ENCODE results near the gene SULT1E1. TPM values are rescaled to one million over a fixed set of nuclear protein-coding genes. Genes with fewer than 3 reads are reported as not detected.

Gene SULT1E1
- total RNA-seq, 4 donors from 2014 or later, result 0.40 to 0.95 TPM; not detected in 2

- Histone ChIP-seq H3K4me1 (peaks cover 0 to 4% (median 2%) of the 10 kb centered on the region in 4 donors), H3K27me3 (no peaks in the 10 kb centered on the region), H3K4me3 (no peak overlapping the region), H3K36me3 (no peaks in the 10 kb centered on the region), H3K27ac (no peak overlapping the region), H3K9me3 (no peaks in the 10 kb centered on the region)
- WGBS, 2 donors (ENCODE audit: low coverage in 1 of 2), result 86 to 89% methylated on average over 3 of the region's 3 CpGs
- DNase-seq, result no peak
- intact Hi-C loops (cut with DNase I; ENCODE audit: low total_unique reads) (no loop called here), in situ Hi-C loops (cut with MboI; ENCODE audit: low pct_ligation_motif_present in 1 of 4, low pct_unique_long_range_greater_than_20kb in 1 of 4, low sequenced_read_pairs in 3 of 4) (loop anchor here in 1 of 4 donors (25.0 kb wide), 1 partner anchor 129 kb away; no protein-coding TSS in a partner anchor)
- TF ChIP-seq EP300 (IDR thresholded peaks at IDR 0.05; ENCODE audit: low read depth) (no peak), POLR2A (IDR thresholded peaks at IDR 0.05) (no peak), POLR2AphosphoS5 (IDR thresholded peaks at IDR 0.05) (no peak)
- TF ChIP-seq, protein P1, sequence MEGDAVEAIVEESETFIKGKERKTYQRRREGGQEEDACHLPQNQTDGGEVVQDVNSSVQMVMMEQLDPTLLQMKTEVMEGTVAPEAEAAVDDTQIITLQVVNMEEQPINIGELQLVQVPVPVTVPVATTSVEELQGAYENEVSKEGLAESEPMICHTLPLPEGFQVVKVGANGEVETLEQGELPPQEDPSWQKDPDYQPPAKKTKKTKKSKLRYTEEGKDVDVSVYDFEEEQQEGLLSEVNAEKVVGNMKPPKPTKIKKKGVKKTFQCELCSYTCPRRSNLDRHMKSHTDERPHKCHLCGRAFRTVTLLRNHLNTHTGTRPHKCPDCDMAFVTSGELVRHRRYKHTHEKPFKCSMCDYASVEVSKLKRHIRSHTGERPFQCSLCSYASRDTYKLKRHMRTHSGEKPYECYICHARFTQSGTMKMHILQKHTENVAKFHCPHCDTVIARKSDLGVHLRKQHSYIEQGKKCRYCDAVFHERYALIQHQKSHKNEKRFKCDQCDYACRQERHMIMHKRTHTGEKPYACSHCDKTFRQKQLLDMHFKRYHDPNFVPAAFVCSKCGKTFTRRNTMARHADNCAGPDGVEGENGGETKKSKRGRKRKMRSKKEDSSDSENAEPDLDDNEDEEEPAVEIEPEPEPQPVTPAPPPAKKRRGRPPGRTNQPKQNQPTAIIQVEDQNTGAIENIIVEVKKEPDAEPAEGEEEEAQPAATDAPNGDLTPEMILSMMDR (IDR thresholded peaks at IDR 0.05), result no peak
Measured at GRCh38 chr4:69816236-69816635, 43.7 kb downstream of the SULT1E1 start.

- H3K27ac ChIP-seq, result no peak overlapping the region
- H3K4me3 ChIP-seq, result no peak overlapping the region
- intact Hi-C loops (cut with DNase I; ENCODE audit: low total_unique reads), result no loop called here
- 58 to 76% methylated on average over 1 of the region's 1 CpG for WGBS, 2 donors (ENCODE audit: low coverage in 1 of 2)
- no peaks in the 10 kb centered on the region for H3K36me3 ChIP-seq
- H3K4me1 ChIP-seq, result peaks cover 0 to 4% (median 2%) of the 10 kb centered on the region in 4 donors
- no peaks in the 10 kb centered on the region for H3K27me3 ChIP-seq
- H3K9me3 ChIP-seq, result no peaks in the 10 kb centered on the region
- in situ Hi-C loops (cut with MboI; ENCODE audit: low pct_ligation_motif_present in 1 of 4, low pct_unique_long_range_greater_than_20kb in 1 of 4, low sequenced_read_pairs in 3 of 4), result loop anchor here in 1 of 4 donors (25.0 kb wide), 1 partner anchor 126 kb away; no protein-coding TSS in a partner anchor
- TF ChIP-seq EP300 (IDR thresholded peaks at IDR 0.05; ENCODE audit: low read depth) (no peak), POLR2AphosphoS5 (IDR thresholded peaks at IDR 0.05) (no peak), POLR2A (IDR thresholded peaks at IDR 0.05) (no peak)
- TF ChIP-seq, protein P1 (IDR thresholded peaks at IDR 0.05), result no peak
- no peak for DNase-seq
Measured at GRCh38 chr4:69813628-69814027, 46.3 kb downstream of the SULT1E1 start.

GRCh38 chr4:69811166-69811565 lies 48.8 kb downstream of the SULT1E1 start:
- in situ Hi-C loops (cut with MboI; ENCODE audit: low pct_ligation_motif_present in 1 of 4, low pct_unique_long_range_greater_than_20kb in 1 of 4, low sequenced_read_pairs in 3 of 4) (loop anchor here in 1 of 4 donors (25.0 kb wide), 1 partner anchor 124 kb away; no protein-coding TSS in a partner anchor), intact Hi-C loops (cut with DNase I; ENCODE audit: low total_unique reads) (no loop called here)
- Histone ChIP-seq H3K9me3 (no peaks in the 10 kb centered on the region), H3K27me3 (no peaks in the 10 kb centered on the region), H3K4me3 (no peak overlapping the region), H3K36me3 (no peaks in the 10 kb centered on the region), H3K4me1 (peaks cover 0 to 9% (median 0%) of the 10 kb centered on the region in 4 donors), H3K27ac (no peak overlapping the region)
- 79 to 89% methylated on average over 1 of the region's 1 CpG for WGBS, 2 donors (ENCODE audit: low coverage in 1 of 2)
- TF ChIP-seq POLR2AphosphoS5 (IDR thresholded peaks at IDR 0.05) (no peak), POLR2A (IDR thresholded peaks at IDR 0.05) (no peak), EP300 (IDR thresholded peaks at IDR 0.05; ENCODE audit: low read depth) (no peak)
- TF ChIP-seq, protein P1 (IDR thresholded peaks at IDR 0.05), result no peak
- no peak for DNase-seq

DNA sequence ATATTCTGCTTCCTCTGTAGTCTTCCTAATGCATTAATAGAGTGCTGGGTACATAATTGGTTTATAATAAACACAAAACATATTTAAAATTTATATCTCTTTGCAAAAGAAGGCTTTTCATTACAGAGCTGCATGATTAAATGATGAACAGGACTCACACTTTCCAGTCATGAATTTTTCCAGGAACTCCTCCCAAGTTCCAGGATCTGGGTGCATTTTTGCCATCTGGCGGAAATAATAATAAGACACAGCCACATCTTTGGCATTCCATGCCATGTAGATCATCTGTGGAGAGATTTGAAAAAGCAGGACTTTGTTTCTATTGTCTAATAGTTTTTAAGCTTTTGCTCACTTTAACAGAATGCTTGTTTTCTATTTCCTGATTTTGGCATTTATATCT lies 59.3 kb downstream of the SULT1E1 start:
- TF ChIP-seq EP300 (IDR thresholded peaks at IDR 0.05; ENCODE audit: low read depth), result no peak
- TF ChIP-seq POLR2AphosphoS5 (IDR thresholded peaks at IDR 0.05), result no peak
- no peak overlapping the region for H3K4me3 ChIP-seq
- no peak for DNase-seq
- H3K36me3 ChIP-seq, result no peaks in the 10 kb centered on the region
- intact Hi-C loops (cut with DNase I; ENCODE audit: low total_unique reads), result no loop called here
- 85 to 93% methylated on average over 1 of the region's 1 CpG for WGBS, 2 donors (ENCODE audit: low coverage in 1 of 2)
- no peaks in the 10 kb centered on the region for H3K4me1 ChIP-seq
- no peaks in the 10 kb centered on the region for H3K9me3 ChIP-seq
- in situ Hi-C loops (cut with MboI; ENCODE audit: low pct_ligation_motif_present in 1 of 4, low pct_unique_long_range_greater_than_20kb in 1 of 4, low sequenced_read_pairs in 3 of 4), result loop anchor here in 1 of 4 donors (25.0 kb wide), 1 partner anchor 113 kb away; no protein-coding TSS in a partner anchor
- H3K27me3 ChIP-seq, result no peaks in the 10 kb centered on the region
- no peak overlapping the region for H3K27ac ChIP-seq

- Histone ChIP-seq H3K27me3 (no peaks in the 10 kb centered on the region), H3K4me3 (no peak overlapping the region), H3K9me3 (no peaks in the 10 kb centered on the region), H3K27ac (no peak overlapping the region), H3K36me3 (no peaks in the 10 kb centered on the region), H3K4me1 (no peaks in the 10 kb centered on the region)
- WGBS, 2 donors (ENCODE audit: low coverage in 1 of 2), result 90% methylated on average over 3 of the region's 3 CpGs; no CpG with 5 or more reads in 1 of the 2 donors
- TF ChIP-seq POLR2A (IDR thresholded peaks at IDR 0.05), result no peak
- TF ChIP-seq POLR2AphosphoS5 (IDR thresholded peaks at IDR 0.05), result no peak
- TF ChIP-seq, protein P1 (IDR thresholded peaks at IDR 0.05), result no peak
- TF ChIP-seq EP300 (IDR thresholded peaks at IDR 0.05; ENCODE audit: low read depth), result no peak
- in situ Hi-C loops (cut with MboI; ENCODE audit: low pct_ligation_motif_present in 1 of 4, low pct_unique_long_range_greater_than_20kb in 1 of 4, low sequenced_read_pairs in 3 of 4) (no loop called here), intact Hi-C loops (cut with DNase I; ENCODE audit: low total_unique reads) (no loop called here)
- DNase-seq, result no peak
Measured at GRCh38 chr4:69799337-69799736, 60.6 kb downstream of the SULT1E1 start.

Data from transverse colon (tissue), 4 donors.